ENCODE measurements around the gene MREG.
A peak's percentile ranks its signal among the peaks of the same experiment; 100 is the strongest.

MREG gene

DNA sequence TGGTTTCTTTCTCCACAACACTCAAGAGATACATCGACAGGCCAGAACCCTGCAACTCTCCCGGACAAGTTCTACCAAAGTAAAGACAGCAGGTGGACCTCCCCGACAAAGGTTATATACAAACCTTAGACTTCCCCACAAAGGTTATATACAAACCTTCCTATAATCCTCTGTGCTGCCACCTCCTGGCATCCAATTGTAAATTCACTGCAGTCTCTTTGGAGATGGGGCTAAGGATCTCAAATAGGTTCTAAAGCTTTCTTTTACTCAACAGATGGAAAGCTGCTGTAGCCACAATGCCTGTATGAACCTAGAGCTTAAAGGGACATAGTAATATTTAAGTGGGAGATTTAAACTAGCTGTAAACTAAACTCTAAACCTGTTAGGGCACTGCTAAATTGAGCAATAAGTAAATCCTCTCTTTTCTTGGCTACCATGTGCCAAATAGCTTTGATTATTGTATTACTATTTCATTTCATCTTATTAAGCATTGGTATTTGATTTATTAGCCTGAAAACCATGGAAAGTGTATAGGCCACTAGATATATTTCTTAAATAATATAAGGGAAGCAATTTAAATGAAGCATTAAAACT, 9.8 kb upstream of the MREG start:
- H3K27me3 ChIP-seq (ENCODE audit: control insufficient read depth, low read length), result peaks cover 4% of the 10 kb centered on the region; the same call in 1 of the 2 replicates
- no peaks in the 10 kb centered on the region for H3K4me1 ChIP-seq (ENCODE audit: control insufficient read depth, low read length)
- no peak overlapping the region for H3K27ac ChIP-seq (ENCODE audit: low read depth, low read length)
- TF ChIP-seq, protein P1, sequence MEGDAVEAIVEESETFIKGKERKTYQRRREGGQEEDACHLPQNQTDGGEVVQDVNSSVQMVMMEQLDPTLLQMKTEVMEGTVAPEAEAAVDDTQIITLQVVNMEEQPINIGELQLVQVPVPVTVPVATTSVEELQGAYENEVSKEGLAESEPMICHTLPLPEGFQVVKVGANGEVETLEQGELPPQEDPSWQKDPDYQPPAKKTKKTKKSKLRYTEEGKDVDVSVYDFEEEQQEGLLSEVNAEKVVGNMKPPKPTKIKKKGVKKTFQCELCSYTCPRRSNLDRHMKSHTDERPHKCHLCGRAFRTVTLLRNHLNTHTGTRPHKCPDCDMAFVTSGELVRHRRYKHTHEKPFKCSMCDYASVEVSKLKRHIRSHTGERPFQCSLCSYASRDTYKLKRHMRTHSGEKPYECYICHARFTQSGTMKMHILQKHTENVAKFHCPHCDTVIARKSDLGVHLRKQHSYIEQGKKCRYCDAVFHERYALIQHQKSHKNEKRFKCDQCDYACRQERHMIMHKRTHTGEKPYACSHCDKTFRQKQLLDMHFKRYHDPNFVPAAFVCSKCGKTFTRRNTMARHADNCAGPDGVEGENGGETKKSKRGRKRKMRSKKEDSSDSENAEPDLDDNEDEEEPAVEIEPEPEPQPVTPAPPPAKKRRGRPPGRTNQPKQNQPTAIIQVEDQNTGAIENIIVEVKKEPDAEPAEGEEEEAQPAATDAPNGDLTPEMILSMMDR (IDR thresholded peaks at IDR 0.05; ENCODE audit: low read depth, low read length, poor library complexity, severe bottlenecking), result peak; percentile 70
- no peak for TF ChIP-seq EZH2phosphoT487 (IDR thresholded peaks at IDR 0.05; ENCODE audit: borderline replicate concordance, low read length)
- no peaks in the 10 kb centered on the region for H3K9me3 ChIP-seq (ENCODE audit: control insufficient read depth, insufficient read depth, low read length)
- no peak overlapping the region for H3K4me3 ChIP-seq (ENCODE audit: low read length)
- no peaks in the 10 kb centered on the region for H3K9me2 ChIP-seq (replicated peaks; ENCODE audit: control insufficient read depth, low read length)
- no peaks in the 10 kb centered on the region for H3K79me2 ChIP-seq (ENCODE audit: control insufficient read depth, low read length)
- no peak overlapping the region for H3K4me2 ChIP-seq (ENCODE audit: low read length)
- H3F3A ChIP-seq (ENCODE audit: control insufficient read depth, insufficient read depth), result no peaks in the 10 kb centered on the region
- no peaks in the 10 kb centered on the region for H4K20me1 ChIP-seq (ENCODE audit: control insufficient read depth, insufficient read depth, low read depth, low read length)
- H3K36me3 ChIP-seq (ENCODE audit: control insufficient read depth, low read length), result no peaks in the 10 kb centered on the region

DNA sequence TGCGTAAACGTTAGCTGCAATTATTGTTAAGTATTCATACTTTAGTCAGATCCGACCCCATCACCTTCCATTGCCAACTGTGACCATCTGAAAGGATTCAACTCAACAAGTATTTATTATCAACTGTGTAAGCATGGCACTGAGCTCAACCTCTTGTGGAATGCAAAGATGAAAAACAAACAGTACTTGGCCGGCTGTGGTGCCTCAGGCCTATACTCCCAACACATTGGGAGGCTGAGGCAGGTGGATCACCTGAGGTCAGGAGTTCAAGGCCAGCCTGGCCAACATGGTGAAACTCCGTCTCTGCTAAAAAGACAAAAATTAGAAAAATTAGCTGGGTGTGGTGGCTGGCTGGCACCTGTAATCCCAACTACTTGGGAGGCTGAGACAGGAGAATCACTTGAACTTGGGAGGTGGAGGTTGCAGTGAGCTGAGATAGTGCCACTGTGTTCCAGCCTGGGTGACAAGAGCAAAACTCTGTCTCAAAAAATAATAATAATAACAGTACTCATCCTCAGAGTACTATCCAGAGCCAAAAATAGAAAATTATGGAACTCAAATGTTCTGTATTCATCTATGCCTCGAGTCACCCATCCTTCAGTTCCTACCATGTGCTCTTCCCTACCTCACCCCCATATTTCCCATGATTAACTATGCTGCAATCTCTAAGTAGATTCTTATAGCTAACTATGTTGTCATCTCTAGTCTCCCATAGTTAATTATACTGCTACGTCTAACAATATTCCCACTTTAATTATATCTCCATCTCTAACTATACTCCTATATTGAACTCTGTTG, 8.6 kb upstream of the MREG start:
- Histone ChIP-seq H3K9me3 (ENCODE audit: control insufficient read depth, insufficient read depth, low read length) (no peaks in the 10 kb centered on the region), H3K4me1 (ENCODE audit: control insufficient read depth, low read length) (no peaks in the 10 kb centered on the region), H3K27ac (ENCODE audit: low read depth, low read length) (no peak overlapping the region), H3K9me2 (replicated peaks; ENCODE audit: control insufficient read depth, low read length) (no peaks in the 10 kb centered on the region), H3F3A (ENCODE audit: control insufficient read depth, insufficient read depth) (no peaks in the 10 kb centered on the region), H3K79me2 (ENCODE audit: control insufficient read depth, low read length) (no peaks in the 10 kb centered on the region), H3K36me3 (ENCODE audit: control insufficient read depth, low read length) (no peaks in the 10 kb centered on the region), H3K4me3 (ENCODE audit: low read length) (no peak overlapping the region), H3K27me3 (ENCODE audit: control insufficient read depth, low read length) (peaks cover 13% of the 10 kb centered on the region), H4K20me1 (ENCODE audit: control insufficient read depth, insufficient read depth, low read depth, low read length) (no peaks in the 10 kb centered on the region), H3K4me2 (ENCODE audit: low read length) (no peak overlapping the region)
- TF ChIP-seq, protein P1 (IDR thresholded peaks at IDR 0.05; ENCODE audit: low read depth, low read length, poor library complexity, severe bottlenecking), result no peak
- TF ChIP-seq EZH2phosphoT487 (IDR thresholded peaks at IDR 0.05; ENCODE audit: borderline replicate concordance, low read length), result no peak

DNA sequence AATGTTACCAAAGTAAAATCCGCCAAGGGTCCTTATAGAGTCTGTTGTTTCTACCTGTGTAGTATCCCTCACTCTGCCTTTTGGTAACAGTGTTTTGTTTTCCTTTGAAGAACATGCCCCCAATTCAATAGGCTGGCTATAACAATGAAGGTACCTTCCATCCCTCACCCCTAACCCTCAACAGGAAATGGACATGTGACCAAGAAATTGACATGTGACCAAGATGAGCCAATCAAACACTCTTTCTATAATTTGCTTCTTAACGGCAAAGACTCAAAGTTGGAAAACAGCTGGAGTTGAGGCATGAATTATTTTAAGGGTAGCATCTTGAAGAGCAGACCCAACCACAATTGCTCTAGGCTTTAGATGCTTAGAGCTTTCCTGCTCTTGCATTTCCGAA, 5.4 kb upstream of the MREG start:
- Histone ChIP-seq H3K79me2 (ENCODE audit: control insufficient read depth, low read length) (no peaks in the 10 kb centered on the region), H3K4me2 (ENCODE audit: low read length) (no peak overlapping the region), H3K27me3 (ENCODE audit: control insufficient read depth, low read length) (peaks cover 21% of the 10 kb centered on the region), H3F3A (ENCODE audit: control insufficient read depth, insufficient read depth) (no peaks in the 10 kb centered on the region), H3K9me2 (replicated peaks; ENCODE audit: control insufficient read depth, low read length) (no peaks in the 10 kb centered on the region), H3K36me3 (ENCODE audit: control insufficient read depth, low read length) (no peaks in the 10 kb centered on the region), H3K4me3 (ENCODE audit: low read length) (no peak overlapping the region), H3K27ac (ENCODE audit: low read depth, low read length) (no peak overlapping the region), H3K9me3 (ENCODE audit: control insufficient read depth, insufficient read depth, low read length) (no peaks in the 10 kb centered on the region), H3K4me1 (ENCODE audit: control insufficient read depth, low read length) (no peaks in the 10 kb centered on the region), H4K20me1 (ENCODE audit: control insufficient read depth, insufficient read depth, low read depth, low read length) (no peaks in the 10 kb centered on the region)
- TF ChIP-seq, protein P1 (IDR thresholded peaks at IDR 0.05; ENCODE audit: low read depth, low read length, poor library complexity, severe bottlenecking), result no peak
- TF ChIP-seq EZH2phosphoT487 (IDR thresholded peaks at IDR 0.05; ENCODE audit: borderline replicate concordance, low read length), result no peak
